Stimulated activated CD8-positive, alpha-beta memory T cell treated with anti-CD3 and anti-CD28 coated beads, Interleukin-7, amount 100 ng/mL, for 4 hours (primary cell): ENCODE measurements around the gene PEX14.

ENCODE experiments used
- DNase-seq, 2 donors: peaks; one replicate each; pipeline ENCODE4 v3.0.0-alpha.2; 2020; ENCODE audit warnings: low read depth in 2 of 2

Gene PEX14

DNA sequence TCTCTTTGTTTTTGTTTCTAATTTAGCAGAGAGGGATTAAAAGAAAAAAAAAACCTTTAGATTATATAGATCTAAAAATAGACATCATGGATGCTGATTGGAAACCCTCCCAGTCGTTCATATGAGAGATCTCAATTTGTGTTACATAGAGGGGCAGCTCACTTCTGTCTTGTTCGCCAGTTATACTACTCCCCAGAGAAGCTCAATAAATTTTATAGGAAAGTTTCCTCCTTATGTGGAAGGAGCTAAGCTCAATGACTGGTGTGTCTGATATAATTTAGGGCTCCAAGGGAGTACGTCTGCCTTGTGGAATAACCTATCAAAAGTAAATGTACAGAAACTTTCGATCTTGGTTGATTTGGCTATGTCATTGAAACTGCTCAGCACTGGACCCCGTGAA, 117.6 kb downstream of the PEX14 start:
- no peak for DNase-seq

DNA sequence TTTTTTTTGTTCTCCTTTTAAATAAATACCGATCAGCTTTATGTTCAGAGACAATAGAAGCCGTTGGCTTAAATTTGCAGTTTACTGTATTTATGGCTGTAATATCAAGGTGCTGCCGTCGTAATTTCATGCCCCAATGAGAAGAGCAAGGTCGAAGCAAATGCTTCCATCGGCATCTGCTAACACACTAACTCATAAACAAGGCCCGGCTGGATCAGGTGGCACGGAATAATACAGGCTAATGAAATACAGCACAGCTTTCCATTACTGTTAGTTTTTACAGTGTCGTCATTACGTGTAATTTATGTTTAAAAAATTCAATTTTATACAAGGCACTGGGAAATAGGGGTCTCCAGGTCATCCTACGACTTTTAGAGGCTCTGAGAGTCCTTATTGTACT, 119.0 kb downstream of the PEX14 start:
- no peak for DNase-seq

DNA sequence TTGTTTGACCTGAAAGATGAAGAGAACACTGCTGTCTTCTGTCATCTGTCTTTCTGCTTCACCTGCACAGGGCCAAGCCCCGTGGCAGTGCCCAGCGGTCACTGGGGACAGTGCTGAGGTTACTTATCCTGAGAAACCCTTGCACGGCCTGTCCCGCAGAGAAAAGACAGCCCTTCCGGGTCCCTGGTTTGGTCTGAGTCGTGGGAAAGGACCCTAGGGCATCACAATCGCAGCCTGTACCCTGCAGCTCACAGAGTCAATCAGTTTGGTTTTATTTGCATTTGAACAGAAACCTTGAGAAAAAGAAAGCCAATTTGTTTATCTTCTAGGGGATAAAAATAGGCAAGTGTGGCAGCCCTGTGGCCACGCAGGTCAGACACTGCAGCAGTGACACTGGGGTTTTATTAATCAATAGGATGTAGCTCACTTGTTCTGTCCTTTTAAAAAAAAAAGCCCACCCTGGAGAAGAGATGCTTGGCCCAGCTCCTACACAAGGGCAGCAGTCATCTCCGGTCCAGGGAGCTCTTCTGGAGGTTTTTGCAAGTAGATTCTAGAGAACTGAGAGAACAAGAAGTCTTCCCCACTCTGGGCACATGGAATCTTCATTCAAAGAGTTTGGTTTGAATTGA, 120.0 kb downstream of the PEX14 start:
- no peak for DNase-seq

DNA sequence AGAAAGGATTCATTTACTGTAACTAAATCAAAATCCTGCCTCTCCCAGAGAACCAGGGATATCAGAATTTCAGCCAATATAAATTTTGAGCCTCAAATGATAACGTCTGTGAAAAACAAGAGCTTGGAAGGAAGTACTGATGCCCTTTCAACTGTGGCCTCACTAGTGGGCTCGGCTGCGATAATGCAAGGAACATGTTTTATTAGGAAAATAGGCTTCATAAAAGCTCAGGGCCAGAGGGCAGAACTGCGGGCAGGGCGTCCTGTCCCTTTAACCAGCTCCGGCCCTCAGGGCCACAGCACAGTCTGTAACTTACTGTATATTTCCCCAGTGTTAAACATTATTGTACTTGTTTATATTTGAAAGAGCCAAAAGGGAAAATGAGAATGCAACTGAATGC, 122.0 kb downstream of the PEX14 start:
- no peak for DNase-seq

DNA sequence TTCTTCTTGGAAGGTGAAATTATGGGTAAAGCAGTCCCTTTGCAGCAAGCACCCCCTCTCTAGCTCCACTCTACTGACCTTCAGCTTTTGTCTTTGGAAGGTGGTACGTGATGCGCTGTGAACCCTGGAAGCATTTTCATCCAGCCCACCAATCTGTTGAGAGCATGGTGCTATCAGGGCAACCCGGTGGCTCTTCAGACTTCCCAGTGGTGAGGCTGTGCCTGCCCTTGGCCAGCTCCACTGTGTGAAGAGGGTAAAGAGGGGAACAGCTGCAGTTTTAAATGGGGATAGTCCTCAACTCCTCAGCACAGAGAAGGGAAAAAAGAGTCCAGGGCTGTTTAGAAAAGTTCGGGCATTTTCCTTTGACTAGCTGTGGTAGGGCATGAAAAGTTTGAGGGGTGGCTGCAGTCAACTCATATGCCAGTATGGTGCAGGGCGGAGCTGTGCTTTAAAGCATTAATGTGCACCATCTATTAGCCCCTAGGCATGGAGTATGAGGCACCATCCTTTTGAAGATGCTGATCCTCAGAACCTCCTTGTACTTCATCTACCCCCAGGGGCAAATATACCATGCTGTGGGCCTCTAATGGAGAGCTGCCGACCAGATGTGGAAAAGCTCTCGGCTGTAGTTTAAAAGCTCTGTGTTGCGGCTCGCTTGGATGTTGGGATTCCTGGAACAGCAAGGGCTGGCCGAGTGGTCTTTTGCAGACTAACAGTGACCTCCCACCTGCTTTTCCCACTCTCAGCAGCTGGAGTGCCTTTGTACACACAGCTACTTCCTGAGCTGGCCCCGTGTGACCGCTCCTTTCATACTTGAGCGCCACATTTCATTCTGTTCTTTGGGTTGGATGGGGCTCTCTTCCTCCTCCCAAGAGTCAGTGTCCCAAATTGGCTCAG, 123.0 kb downstream of the PEX14 start:
- DNase-seq, result no peak

DNA sequence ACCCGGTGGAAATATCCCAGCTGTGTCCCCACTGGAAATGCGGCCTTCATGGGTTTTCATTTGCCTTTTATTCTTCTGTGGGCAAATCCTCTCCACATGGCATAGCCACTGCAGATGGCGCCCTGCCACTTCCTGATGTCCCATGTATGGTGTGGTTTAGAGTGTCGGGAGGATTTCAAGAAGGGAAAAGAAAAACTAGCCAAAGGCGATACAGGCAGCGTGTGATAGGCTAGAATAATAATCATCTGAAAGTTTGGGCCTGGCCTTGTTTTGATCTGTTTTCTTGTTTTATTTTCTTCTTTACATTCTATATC, 123.6 kb downstream of the PEX14 start:
- no peak for DNase-seq

DNA sequence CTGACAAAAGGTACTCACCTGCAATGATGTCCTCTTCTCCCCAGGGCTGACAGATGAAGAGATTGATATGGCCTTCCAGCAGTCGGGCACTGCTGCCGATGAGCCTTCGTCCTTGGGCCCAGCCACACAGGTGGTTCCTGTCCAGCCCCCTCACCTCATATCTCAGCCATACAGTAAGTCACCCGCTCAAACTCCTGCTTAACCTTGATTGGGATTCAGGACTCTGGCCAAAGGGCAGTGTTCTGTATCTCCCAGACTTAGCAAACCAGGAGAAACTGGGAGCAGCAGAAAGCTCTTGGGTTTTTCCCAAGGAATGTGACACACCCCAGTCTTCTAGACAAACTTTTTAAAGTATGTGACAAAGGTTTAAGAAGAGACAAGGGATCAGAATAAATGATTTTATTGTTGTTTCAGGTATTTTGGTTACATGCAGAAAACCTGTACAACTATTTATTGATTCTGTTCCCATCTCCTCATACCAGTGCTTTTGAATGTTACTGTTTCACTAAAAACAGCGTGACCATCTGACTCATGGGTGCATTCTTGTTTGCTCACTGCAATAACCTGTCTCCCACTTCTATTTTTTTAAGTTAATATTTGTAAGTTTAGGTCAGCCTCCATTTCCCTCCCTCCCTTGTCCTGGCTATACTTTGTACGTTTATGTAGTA, 124.6 kb downstream of the PEX14 start:
- no peak for DNase-seq

DNA sequence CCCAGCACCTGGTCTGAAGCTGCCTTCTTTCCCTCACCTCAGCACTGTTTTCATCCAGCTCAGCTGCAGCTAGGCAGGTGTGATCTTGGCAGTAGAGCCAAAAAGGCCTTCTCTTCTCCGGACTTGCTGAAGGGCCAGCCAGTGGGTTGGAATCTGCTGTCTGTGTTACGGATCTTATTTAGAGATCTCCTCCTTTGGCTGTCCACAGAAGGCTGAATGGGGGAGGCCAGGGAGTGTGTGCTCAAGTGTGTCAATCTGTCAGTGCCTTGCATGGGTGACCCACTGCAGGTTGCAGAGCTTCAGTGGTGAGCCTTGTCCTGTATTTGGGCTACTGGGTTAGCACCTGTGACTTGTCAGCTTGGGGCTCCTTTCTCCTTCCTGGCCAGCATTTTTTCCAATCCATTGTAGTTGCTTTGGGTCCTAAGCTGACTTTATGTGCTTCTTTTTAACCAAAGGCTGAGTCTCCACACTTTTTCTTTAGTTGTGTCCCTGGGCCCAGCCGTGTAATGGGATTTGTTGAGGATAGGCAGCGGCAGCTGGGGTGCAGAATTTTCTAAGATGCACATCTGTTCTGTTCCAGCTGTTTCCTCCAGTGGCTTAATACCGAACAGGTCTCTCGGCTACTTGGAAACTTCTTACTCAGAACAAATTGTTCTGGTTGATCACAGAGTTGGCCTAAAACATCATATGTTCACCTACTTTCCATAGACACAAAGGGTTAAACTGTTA, 126.8 kb downstream of the PEX14 start:
- DNase-seq, result no peak

DNA sequence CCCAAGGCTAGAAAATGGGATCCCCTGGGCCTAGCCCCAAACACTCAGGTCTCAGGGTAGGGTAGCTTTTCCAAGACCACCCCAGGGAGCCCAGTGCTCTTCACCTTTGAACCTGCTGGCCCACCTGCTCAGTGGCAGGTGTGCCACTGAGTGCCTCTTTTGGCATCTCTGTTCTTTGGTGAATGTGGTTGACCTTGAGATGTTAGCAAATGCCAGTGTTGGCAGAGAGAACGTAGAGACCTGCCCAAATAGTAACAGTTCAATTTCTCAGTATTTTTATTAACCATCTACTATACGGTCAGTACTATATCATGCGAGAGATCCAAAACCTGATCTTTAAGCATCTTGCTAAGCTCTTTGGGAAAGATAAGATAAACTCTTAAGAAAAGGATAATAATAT, 128.2 kb downstream of the PEX14 start:
- DNase-seq, result no peak

DNA sequence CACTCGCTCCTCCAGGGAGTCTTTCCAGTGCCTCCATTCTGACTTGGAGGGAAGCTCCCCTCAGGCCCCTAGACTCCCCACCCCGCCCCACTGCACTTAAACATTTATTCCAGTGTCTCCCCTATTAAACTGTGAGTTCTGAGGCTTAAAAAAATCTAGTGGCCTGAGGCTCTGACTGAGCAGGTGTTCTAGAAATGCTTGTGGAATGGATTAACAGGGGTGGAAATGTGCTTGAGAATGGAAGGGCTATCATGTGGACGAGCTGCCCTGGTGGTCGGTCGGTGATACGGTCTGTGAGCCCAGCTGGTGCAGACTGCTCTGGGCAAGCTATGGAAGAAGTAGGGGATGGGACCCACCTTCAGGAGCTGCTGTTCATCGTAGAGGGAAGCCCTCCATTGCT, 130.2 kb downstream of the PEX14 start:
- DNase-seq, result no peak

DNA sequence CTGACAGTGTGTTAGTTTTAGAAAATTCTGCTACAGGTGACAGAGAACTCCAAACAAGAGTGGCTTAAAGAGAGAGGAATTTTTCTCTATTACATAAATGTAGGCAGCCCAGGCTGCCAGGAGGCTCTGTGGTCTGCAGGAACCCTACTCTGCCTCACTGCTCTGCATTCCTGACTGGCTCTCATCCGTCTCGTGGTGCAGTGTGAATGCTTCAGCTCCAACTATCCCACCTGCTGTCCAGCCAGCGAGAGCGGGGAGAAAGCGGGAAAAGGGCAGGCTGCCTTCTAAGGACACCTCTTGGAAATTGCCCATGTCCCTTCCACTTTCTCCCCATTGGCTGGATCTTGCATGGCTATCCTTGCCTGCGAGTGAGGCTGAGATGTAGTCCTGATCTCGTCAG, 131.3 kb downstream of the PEX14 start:
- DNase-seq, result no peak

DNA sequence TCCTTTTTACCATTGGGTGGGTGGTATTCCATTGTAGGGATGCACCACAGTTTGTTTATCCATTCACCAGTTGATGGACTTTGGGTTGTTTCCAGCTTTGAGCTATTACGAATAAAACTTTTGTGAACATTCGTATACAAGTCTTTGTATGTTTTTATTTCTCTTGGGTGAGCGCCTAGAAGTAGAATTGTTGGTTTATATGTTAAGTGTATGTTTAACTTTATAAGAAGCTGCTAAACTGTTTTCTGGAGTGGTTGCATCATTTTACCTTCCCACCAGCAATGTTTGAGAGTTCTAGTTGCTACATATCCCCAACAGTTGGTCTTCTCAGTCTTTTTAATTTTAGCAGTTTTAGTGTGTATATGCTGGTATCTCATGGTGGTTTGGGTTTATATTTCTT, 132.5 kb downstream of the PEX14 start:
- no peak for DNase-seq

DNA sequence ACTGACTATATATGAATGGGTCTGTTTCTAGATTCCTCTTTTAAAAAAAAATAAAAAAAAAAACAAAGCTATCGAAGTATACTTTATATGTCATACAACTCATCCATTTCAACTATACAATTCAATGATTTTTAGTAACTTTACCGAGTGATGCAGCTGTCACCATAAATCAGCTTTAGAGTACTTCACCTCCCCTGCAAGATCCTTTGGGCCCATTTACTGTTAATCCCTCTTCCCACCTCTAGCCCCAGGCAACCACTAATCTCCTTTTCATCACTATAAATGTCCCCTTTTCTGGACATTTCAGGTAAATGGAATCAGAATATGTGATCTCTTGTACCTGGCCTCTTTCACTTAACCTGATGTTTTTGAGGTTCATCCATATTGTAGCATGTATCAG, 133.9 kb downstream of the PEX14 start:
- no peak for DNase-seq

DNA sequence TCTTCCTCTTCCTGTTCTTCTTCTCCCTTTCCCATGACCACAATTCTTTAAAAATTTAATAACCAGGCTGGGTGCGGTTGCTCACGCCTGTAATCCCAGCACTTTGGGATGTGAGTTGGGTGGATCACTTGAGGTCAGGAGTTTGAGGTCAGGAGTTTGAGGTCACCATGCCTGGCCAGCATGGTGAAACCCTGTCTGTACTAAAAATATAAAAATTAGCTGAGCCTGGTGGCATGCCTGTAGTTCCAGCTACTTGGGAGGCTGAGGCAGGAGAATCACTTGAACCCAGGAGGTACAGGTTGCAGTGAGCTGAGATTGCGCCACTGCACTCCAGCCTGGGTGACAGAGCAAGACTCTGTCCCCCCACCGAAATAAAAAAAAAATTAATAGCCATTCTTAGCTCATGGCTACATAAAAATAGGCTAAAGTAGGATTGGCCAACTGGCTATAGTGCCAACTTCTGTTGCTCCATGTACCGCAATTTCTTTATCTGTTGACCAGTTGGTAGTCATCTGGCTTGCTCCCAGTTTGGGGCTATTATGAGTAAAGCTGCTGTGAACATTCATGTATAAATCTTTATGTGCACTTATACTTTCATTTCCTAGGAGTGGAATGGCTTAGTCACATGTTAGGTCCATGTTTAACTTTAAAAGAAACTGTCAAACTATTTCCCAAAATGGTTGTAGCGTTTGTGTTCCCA, 136.3 kb downstream of the PEX14 start:
- DNase-seq, result no peak

DNA sequence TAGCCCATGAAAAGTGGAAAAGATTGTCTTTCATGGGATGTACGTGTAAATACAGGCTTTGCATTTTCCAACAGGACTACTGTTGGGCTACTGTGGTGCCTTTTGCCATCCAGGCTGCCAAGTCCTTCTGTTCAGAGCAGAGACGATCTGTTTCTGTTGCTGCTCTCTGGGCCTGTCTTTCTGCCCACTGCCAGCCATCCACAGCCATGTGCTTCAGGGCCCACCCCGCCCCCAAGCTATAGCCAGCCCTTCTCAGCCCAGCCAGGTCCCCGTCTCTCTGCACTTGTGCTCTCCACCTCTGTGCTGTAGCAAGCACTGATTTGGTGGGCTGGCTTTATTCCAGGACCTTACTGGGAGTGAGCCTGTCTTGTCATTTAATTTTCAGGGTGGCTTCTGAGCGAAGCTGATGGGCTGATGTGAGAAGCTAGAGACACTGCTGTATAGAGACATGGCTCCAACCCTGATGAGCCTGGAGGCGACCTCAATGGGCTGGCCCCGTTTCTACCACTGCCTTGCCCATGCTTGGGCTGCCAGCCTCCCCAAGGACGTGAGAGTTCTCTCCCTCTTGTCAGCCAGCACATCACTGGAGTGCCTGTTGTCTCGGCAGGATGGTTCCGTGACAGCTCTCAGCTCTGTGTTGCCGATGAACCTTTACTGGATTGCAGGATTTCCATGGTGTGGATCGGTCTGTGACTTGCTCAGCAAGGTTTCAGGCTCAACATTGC, 137.8 kb downstream of the PEX14 start:
- DNase-seq, result no peak

DNA sequence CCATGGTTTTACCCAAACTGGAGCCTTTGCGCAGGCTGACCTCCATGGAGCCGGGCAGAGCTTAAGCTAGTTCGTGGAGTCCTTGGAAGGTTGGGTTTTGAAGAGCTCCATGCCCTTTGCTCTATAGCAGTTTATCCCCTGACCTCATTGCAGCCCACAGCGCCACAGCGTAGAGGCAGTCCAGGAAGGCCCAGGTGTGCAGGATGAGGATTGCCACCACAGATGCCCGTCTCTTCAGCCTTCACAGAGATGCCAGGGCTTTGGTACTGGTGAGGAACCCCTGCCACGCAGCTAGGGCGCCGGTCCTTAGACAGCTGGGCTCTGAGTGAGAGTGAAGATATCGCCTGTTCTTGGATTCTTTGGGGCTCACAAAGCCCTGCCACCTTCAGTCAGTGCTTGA, 138.6 kb downstream of the PEX14 start:
- no peak for DNase-seq

DNA sequence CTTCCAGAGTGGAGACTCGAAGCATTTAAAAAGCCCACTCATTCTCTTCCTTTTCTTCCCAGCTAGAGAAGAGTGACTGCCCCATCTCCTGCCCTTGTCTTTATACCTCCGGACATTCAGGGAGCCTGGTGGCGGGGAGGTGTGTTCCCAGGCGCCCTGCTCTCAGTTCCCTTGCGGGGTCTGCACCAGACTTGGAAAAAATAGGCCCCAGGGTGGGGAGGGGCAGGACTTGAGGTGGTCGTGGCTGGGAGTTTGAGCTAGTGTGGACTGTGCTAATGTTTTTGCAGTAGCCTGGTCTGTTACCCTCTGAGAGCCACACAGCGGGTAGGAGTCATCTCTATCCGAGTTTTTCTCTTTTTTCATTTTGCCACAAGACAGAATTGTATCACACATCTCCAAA, 139.1 kb downstream of the PEX14 start:
- no peak for DNase-seq

DNA sequence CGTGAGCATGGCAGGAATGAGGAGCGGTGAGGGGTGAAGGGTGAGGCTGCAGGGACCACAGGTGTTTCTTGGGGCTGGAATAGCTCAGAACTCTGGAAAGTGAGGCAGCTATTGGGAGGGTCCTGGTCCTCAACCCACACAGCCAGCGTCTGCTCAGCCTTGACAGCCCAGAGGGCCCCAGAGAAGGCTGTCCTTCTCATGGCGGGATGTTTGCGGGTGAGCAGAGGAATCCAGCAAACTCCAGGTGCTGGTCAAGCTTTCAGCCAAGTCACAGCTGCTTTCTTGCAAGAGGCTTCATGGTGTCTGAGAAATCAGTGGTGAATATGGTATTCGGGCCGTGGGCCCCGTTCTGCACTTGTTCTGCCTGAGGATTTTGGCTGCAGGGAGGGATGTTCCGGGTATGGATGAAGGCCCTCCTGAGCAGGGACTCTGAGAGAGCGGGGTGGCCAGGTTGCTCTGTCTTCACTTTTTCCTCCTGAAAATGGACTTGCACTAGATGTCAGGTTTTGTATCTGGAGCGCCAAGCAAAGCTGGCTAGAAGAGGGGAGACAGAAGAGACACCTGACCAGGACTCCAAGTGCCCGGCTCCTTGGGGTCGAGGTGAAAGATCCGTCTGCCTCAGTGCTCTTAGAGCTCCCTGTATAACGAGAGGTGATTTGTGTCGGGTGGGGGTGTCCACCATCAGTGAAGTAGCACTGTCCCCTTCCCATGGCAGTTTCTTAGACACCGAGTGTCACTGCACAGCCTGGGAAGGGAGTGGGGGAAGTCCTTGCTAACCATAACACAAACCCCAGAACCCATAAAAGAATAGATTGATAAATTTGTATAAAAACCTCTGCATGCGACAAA, 139.9 kb downstream of the PEX14 start:
- DNase-seq, result no peak

DNA sequence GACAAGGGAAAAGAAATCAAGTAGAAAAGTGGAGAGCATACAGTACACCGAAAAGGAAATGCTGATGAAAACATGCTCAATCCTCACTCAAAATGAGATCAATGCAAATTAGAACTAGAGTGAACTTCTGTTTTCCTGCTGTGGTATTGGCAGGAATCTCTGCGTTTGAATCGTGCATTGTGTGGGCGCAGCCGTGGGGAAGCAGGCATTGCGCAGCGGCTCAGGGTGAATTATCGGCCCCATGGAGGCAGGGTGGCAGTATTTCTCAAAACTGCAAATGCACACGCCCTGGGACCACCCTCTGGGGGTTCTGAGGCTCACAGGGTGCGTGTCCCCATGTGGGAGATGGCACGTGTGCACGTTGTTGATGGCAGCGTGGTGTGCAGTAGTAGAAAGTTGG, 140.6 kb downstream of the PEX14 start:
- DNase-seq, result no peak
